SU-DHL-6 (cell line): ENCODE measurements around the gene GPR35.

Experiments used
- H2AFZ ChIP-seq: fragments of 200-600 bp; sonication (generic); 2 replicates; pipeline ENCODE4 v1.6.1; 2014; ENCODE audit warnings: low read depth, mild to moderate bottlenecking, moderate library complexity, mixed read lengths, antibody characterized with exemption, low read length; ENCODE audit not compliant: severe bottlenecking
- H3F3A ChIP-seq: fragments of 200-600 bp; shearing (Covaris generic); 2 replicates; pipeline ENCODE4 v1.6.0; 2016; ENCODE audit warnings: antibody characterized with exemption, mild to moderate bottlenecking; ENCODE audit not compliant: insufficient read depth
- H3K27ac ChIP-seq: fragments of 200-600 bp; sonication (generic); 2 replicates; pipeline ENCODE4 v1.5.1; 2016; ENCODE audit warnings: low read depth, mild to moderate bottlenecking, low read length, moderate library complexity, mixed read lengths
- H3K27me3 ChIP-seq: fragments of 200-600 bp; sonication (generic), shearing (Covaris generic); 2 replicates; pipeline ENCODE4 v1.6.0; 2014; ENCODE audit warnings: mild to moderate bottlenecking, low read length
- H3K36me3 ChIP-seq: fragments of 200-600 bp; sonication (generic); 2 replicates; pipeline ENCODE4 v1.6.1; 2014; ENCODE audit warnings: mild to moderate bottlenecking, low read length, mixed read lengths
- H3K4me2 ChIP-seq: fragments of 300-600, 200-600 bp; shearing (Covaris generic), sonication (generic); 2 replicates; pipeline ENCODE4 v1.6.0; 2014; ENCODE audit warnings: low read length, low read depth, mild to moderate bottlenecking; ENCODE audit not compliant: poor library complexity, severe bottlenecking
- H3K4me3 ChIP-seq: fragments of 200-600 bp; sonication (generic); 2 replicates; pipeline ENCODE4 v1.5.1; 2014; ENCODE audit warnings: antibody characterized with exemption, low read length, mild to moderate bottlenecking, mixed read lengths; ENCODE audit not compliant: insufficient read depth, poor library complexity, severe bottlenecking
- H3K79me2 ChIP-seq: fragments of 200-600 bp; sonication (generic); 2 replicates; pipeline ENCODE4 v1.6.1; 2014; ENCODE audit warnings: mild to moderate bottlenecking, low read length, moderate library complexity; ENCODE audit not compliant: insufficient read depth
- H3K9ac ChIP-seq: fragments of 200-600 bp; sonication (generic); 2 replicates; pipeline ENCODE4 v1.7.0; 2014; ENCODE audit warnings: mild to moderate bottlenecking, low read length
- H3K9me2 ChIP-seq: fragments of 200-600 bp; sonication (generic); replicated peaks from 2 replicates; pipeline ENCODE4 v1.6.1; 2014; ENCODE audit warnings: low read length; ENCODE audit not compliant: insufficient read depth
- H3K9me3 ChIP-seq: fragments of 200-600 bp; sonication (generic); 2 replicates; pipeline ENCODE4 v1.6.1; 2014; ENCODE audit warnings: low read length, mixed read lengths; ENCODE audit not compliant: insufficient read depth
- H4K20me1 ChIP-seq: fragments of 200-600 bp; sonication (generic); 2 replicates; pipeline ENCODE4 v1.6.1; 2014; ENCODE audit warnings: low read depth, mild to moderate bottlenecking, antibody characterized with exemption, low read length, moderate library complexity, mixed read lengths
- CTCF ChIP-seq: fragments of 200-600 bp; sonication (generic); IDR thresholded peaks from one replicate; pipeline ENCODE4 v1.5.1; 2017; ENCODE audit warnings: antibody characterized with exemption, mild to moderate bottlenecking, low read length, moderate library complexity; ENCODE audit not compliant: insufficient read depth, poor library complexity, severe bottlenecking
- EZH2phosphoT487 ChIP-seq: fragments of 200-600 bp; sonication (generic), shearing (Covaris generic); conservative IDR thresholded peaks from 2 replicates; pipeline ENCODE4 v1.6.1; 2018; ENCODE audit warnings: mild to moderate bottlenecking, antibody characterized with exemption, low read length, moderate library complexity, mixed read lengths

The GPR35 gene

GRCh38 chr2:240638512-240639160, 13.4 kb downstream of the GPR35 start:
- H2AFZ ChIP-seq: no peak overlapping the region
- TF ChIP-seq EZH2phosphoT487 (no peak), CTCF (no peak)
- H3K9me2 ChIP-seq: no peaks in the 10 kb centered on the region
- H3K27me3 ChIP-seq: no peaks in the 10 kb centered on the region
- no peaks in the 10 kb centered on the region for H3K9me3 ChIP-seq
- no peaks in the 10 kb centered on the region for H3K36me3 ChIP-seq
- H3K9ac ChIP-seq: no peak overlapping the region
- no peak overlapping the region for H3K4me2 ChIP-seq
- H3K27ac ChIP-seq: no peak overlapping the region
- H3F3A ChIP-seq: no peaks in the 10 kb centered on the region
- H4K20me1 ChIP-seq: no peaks in the 10 kb centered on the region
- no peak overlapping the region for H3K4me3 ChIP-seq
- no peaks in the 10 kb centered on the region for H3K79me2 ChIP-seq

- TF ChIP-seq CTCF: no peak
- no peak for TF ChIP-seq EZH2phosphoT487
These were observed 14.3 kb downstream of the GPR35 start for GRCh38 chr2:240639566-240639965.

GRCh38 chr2:240640939-240641338, 15.7 kb downstream of the GPR35 start:
- H3F3A ChIP-seq: no peaks in the 10 kb centered on the region
- no peaks in the 10 kb centered on the region for H3K27me3 ChIP-seq
- no peaks in the 10 kb centered on the region for H3K79me2 ChIP-seq
- H4K20me1 ChIP-seq: no peaks in the 10 kb centered on the region
- no peak overlapping the region for H2AFZ ChIP-seq
- no peak overlapping the region for H3K9ac ChIP-seq
- no peak for TF ChIP-seq CTCF
- TF ChIP-seq EZH2phosphoT487: no peak
- H3K9me2 ChIP-seq: no peaks in the 10 kb centered on the region
- no peak overlapping the region for H3K4me3 ChIP-seq
- no peak overlapping the region for H3K27ac ChIP-seq
- no peak overlapping the region for H3K4me2 ChIP-seq
- H3K36me3 ChIP-seq: no peaks in the 10 kb centered on the region
- H3K9me3 ChIP-seq: no peaks in the 10 kb centered on the region

More at GRCh38 chr2:240639566-240639965, 14.3 kb downstream of the GPR35 start:
- Histone ChIP-seq H3K79me2 (no peaks in the 10 kb centered on the region), H3K4me2 (no peak overlapping the region), H4K20me1 (no peaks in the 10 kb centered on the region), H3K27ac (no peak overlapping the region), H3K9me2 (no peaks in the 10 kb centered on the region), H3K9ac (no peak overlapping the region), H3K36me3 (no peaks in the 10 kb centered on the region), H3K27me3 (no peaks in the 10 kb centered on the region), H3K4me3 (no peak overlapping the region), H3F3A (no peaks in the 10 kb centered on the region), H3K9me3 (no peaks in the 10 kb centered on the region), H2AFZ (no peak overlapping the region)
